Lung (tissue), 12 donors: ENCODE measurements around the gene IFT52. TPM values are rescaled to one million over a fixed set of nuclear protein-coding genes. Genes with fewer than 3 reads are reported as not detected.

Experiments used
- ATAC-seq: fragments of 200-7000 bp; cut with Tn5 transposase; one replicate; pipeline ENCODE4 v1.9.1; 2020; ENCODE audit warnings: moderate number of reproducible peaks; ENCODE audit not compliant: insufficient read depth, low FRiP score
- DNase-seq, 3 donors: peaks; one replicate each; pipeline ENCODE4 v3.0.0-alpha.2; 2013 to 2017
- H3K27ac ChIP-seq, 2 donors: one replicate each; pipeline ENCODE4 v1.5.1; 2013; ENCODE audit warnings: mild to moderate bottlenecking in 2 of 2, moderate library complexity in 2 of 2, control low read depth in 1 of 2, inconsistent platforms in 1 of 2, low read depth in 1 of 2, low read length in 1 of 2
- H3K27me3 ChIP-seq, 3 donors: one replicate each; pipeline ENCODE4 v1.5.1; 2013; ENCODE audit warnings: low read length in 2 of 3; ENCODE audit not compliant: control insufficient read depth in 3 of 3, insufficient read depth in 3 of 3
- H3K36me3 ChIP-seq, 4 donors: one replicate each; pipeline ENCODE4 v1.5.1; 2013; ENCODE audit warnings: low read length in 4 of 4, mild to moderate bottlenecking in 1 of 4, moderate library complexity in 1 of 4; ENCODE audit not compliant: control insufficient read depth in 4 of 4, insufficient read depth in 4 of 4
- H3K4me1 ChIP-seq, 5 donors: one replicate each; pipeline ENCODE4 v1.5.1; 2013; ENCODE audit warnings: low read length in 5 of 5, mild to moderate bottlenecking in 2 of 5, moderate library complexity in 1 of 5; ENCODE audit not compliant: control insufficient read depth in 5 of 5, insufficient read depth in 5 of 5
- H3K4me3 ChIP-seq: one replicate; pipeline ENCODE4 v1.5.1; 2013; ENCODE audit warnings: mild to moderate bottlenecking, control low read depth, moderate library complexity
- H3K9ac ChIP-seq, 2 donors: one replicate each; pipeline ENCODE4 v1.5.1; 2013; ENCODE audit warnings: low read length in 2 of 2, control low read depth in 1 of 2; ENCODE audit not compliant: insufficient read depth in 1 of 2
- H3K9me3 ChIP-seq, 4 donors: one replicate each; pipeline ENCODE4 v1.5.1; 2013; ENCODE audit warnings: low read length in 3 of 4, mild to moderate bottlenecking in 1 of 4, moderate library complexity in 1 of 4; ENCODE audit not compliant: control insufficient read depth in 4 of 4, insufficient read depth in 3 of 4
- WGBS, 2 donors: extraction: QIAGEN DNeasy Blood & Tissue Kit; methylation state at CpG; one replicate each; pipeline ENCODE4 v1.1.7; 2013; 5-methylcytosine and 5-hydroxymethylcytosine counted together
- polyA plus RNA-seq, 2 donors: library from polyadenylated mRNA; stranded (reverse); fragments of 200-250 nt; gene quantifications; one replicate each; pipeline ENCODE4 v1.2.1, GENCODE V29; 2013
- total RNA-seq, 2 donors: library from RNA; depleted of rRNA in 1 of 2; stranded (reverse); fragments of >200 nt in 1 of 2; gene quantifications; one replicate each; pipeline ENCODE4 v1.2.1, GENCODE V29; 2014 to 2021
- TF ChIP-seq, protein P1 (sequence below): IDR thresholded peaks from 2 replicates; pipeline ENCODE4 v1.5.1; 2012; ENCODE audit warnings: mild to moderate bottlenecking; ENCODE audit errors: control extremely low read depth, extremely low read depth
- donor health status: control.
- donor health status: control.
- donor health status: Bipolar disorder and iron deficiency.
- donor health status: healthy.
- donor health status: DM: yes; HTN: yes; CAD: no.

IFT52 gene
- total and polyA plus RNA-seq, 4 donors, result 16.0 to 49.0 (median 22.5) TPM

DNA sequence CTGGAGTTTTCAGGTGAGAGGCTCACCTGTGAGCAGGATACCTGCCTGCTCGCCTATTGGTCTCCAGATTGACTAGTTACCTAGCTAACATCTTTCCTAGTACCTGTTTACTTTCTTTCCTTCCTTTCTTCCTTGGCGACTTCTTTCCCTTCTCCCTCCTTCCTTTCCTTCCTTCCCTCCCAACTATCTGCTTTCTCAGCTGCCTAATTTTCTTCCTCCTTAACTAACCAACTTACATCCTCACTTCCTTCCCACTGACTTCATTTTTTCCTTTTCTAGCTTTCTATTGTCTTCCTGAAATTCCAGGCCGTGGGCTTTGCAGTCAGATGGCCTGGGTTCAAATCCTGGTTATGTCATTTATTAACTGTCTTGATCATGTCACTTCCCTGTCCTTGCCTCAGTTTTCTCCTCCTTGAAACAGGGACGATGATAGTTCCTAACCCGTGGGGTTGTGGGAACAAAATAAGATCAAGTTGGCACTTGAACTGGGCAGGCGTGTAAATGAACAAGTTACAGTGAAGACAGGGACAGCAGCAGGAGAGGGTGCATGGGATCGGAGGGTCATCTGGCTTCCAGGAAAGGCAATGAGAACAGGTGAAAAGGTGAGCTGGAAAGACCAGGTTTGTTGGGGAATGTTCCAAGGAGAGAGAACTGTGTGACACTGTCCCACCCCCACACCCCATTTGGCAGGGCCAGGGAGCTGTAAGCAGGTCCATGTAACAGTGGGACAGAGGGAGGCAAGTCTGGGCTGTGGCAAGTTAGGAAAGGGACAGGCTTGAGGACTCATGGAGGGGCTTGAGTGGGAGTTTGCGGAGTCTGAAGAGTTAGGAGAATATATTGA, 31.4 kb upstream of the IFT52 start:
- TF ChIP-seq, protein P1, sequence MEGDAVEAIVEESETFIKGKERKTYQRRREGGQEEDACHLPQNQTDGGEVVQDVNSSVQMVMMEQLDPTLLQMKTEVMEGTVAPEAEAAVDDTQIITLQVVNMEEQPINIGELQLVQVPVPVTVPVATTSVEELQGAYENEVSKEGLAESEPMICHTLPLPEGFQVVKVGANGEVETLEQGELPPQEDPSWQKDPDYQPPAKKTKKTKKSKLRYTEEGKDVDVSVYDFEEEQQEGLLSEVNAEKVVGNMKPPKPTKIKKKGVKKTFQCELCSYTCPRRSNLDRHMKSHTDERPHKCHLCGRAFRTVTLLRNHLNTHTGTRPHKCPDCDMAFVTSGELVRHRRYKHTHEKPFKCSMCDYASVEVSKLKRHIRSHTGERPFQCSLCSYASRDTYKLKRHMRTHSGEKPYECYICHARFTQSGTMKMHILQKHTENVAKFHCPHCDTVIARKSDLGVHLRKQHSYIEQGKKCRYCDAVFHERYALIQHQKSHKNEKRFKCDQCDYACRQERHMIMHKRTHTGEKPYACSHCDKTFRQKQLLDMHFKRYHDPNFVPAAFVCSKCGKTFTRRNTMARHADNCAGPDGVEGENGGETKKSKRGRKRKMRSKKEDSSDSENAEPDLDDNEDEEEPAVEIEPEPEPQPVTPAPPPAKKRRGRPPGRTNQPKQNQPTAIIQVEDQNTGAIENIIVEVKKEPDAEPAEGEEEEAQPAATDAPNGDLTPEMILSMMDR, result no peak
- H3K4me3 ChIP-seq, result no peak overlapping the region
- ATAC-seq (no peak), DNase-seq (no peak)
- peaks cover 0 to 4% (median 3%) of the 10 kb centered on the region in 5 donors for H3K4me1 ChIP-seq
- no peak overlapping the region for H3K9ac ChIP-seq
- no peaks in the 10 kb centered on the region for H3K9me3 ChIP-seq
- H3K27ac ChIP-seq, result no peak overlapping the region
- no peaks in the 10 kb centered on the region for H3K36me3 ChIP-seq
- 68 to 74% methylated on average over 8 of the region's 8 CpGs for WGBS, 2 donors
- H3K27me3 ChIP-seq, result no peaks in the 10 kb centered on the region

DNA sequence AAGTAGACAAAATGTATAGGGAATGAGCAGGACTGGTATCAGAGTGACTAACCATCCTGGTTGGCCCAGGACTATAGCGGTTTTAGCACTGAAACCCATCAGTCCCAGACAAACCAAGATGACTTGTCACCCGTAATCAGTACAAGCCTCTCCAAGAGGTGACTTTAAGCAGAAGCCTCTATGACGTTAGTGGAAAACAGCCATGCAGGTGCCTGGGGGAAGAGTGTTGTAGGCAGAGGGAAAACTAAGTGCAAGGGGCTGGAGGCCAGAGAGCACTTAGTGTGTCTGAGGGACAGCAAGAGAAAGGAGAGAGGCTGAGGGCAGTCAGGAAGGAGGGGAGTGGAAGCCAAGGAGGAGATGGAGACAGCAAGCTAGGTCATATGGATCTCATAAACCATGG, 29.8 kb upstream of the IFT52 start:
- WGBS, 2 donors, result 90% methylated on average over 3 of the region's 3 CpGs
- no peak overlapping the region for H3K9ac ChIP-seq
- DNase-seq (no peak), ATAC-seq (no peak)
- no peak overlapping the region for H3K27ac ChIP-seq
- H3K36me3 ChIP-seq, result no peaks in the 10 kb centered on the region
- no peaks in the 10 kb centered on the region for H3K27me3 ChIP-seq
- H3K4me3 ChIP-seq, result no peak overlapping the region
- TF ChIP-seq, protein P1, result no peak
- H3K4me1 ChIP-seq, result peaks cover 0 to 4% (median 3%) of the 10 kb centered on the region in 5 donors
- H3K9me3 ChIP-seq, result no peaks in the 10 kb centered on the region

GRCh38 chr20:43563429-43563828, 27.3 kb upstream of the IFT52 start:
- H3K27ac ChIP-seq, result no peak overlapping the region
- WGBS, 2 donors, result 43 to 48% methylated on average over 3 of the region's 3 CpGs

More at GRCh38 chr20:43563429-43563828, 27.3 kb upstream of the IFT52 start:
- DNase-seq (peak in 1 of 3 donors; percentile 47), ATAC-seq (no peak)
- TF ChIP-seq, protein P1, result no peak
- Histone ChIP-seq H3K27me3 (no peaks in the 10 kb centered on the region), H3K9ac (no peak overlapping the region), H3K4me3 (no peak overlapping the region), H3K4me1 (no peaks in the 10 kb centered on the region), H3K9me3 (no peaks in the 10 kb centered on the region), H3K36me3 (no peaks in the 10 kb centered on the region)
